Epithelial cell of proximal tubule (primary cell): ENCODE data around the gene TSPAN18. TPM values are rescaled to one million over a fixed set of nuclear protein-coding genes. Genes with fewer than 3 reads are reported as not detected.
A peak's percentile ranks its signal among the peaks of the same experiment; 100 is the strongest.

Source experiments
- DNase-seq: peaks from one replicate; pipeline ENCODE4 v3.0.0-alpha.2; 2011; ENCODE audit warnings: low read depth
- H3K4me3 ChIP-seq: 2 replicates; pipeline ENCODE4 v1.5.1; 2011; ENCODE audit warnings: low read depth, mild to moderate bottlenecking, low read length
- CTCF ChIP-seq: conservative IDR thresholded peaks from 2 replicates; pipeline ENCODE4 v1.5.1; 2012; ENCODE audit warnings: low read depth, mild to moderate bottlenecking, low read length
- total RNA-seq: library from RNA; depleted of rRNA; stranded (reverse); fragments of >200 nt; gene quantifications from 2 replicates; pipeline ENCODE4 v1.2.3, GENCODE V29; 2015

TSPAN18 gene
- total RNA-seq, result 1.6 TPM in 1 of 2 replicates, not detected in the other

- H3K4me3 ChIP-seq, result peak within 1 kb of the TSS; percentile 81
- TF ChIP-seq CTCF, result no peak
- no peak for DNase-seq
Measured at GRCh38 chr11:44726283-44727113, at the start of gene TSPAN18. TSPAN18 (plus strand) TSS chr11:44726962; CDS start chr11:44906417, 179,455 bp downstream.

- no peak overlapping the region for H3K4me3 ChIP-seq
- no peak for TF ChIP-seq CTCF
- DNase-seq, result no peak
Measured at GRCh38 chr11:44680982-44681597, 45.7 kb upstream of the TSPAN18 start.

- H3K4me3 ChIP-seq, result no peak overlapping the region
- peak; percentile 44 for DNase-seq
- TF ChIP-seq CTCF, result no peak
Measured at GRCh38 chr11:44681698-44682097, 45.1 kb upstream of the TSPAN18 start.

GRCh38 chr11:44684859-44685281 lies 41.9 kb upstream of the TSPAN18 start:
- no peak overlapping the region for H3K4me3 ChIP-seq
- DNase-seq, result no peak
- TF ChIP-seq CTCF, result no peak

- DNase-seq, result no peak
- no peak overlapping the region for H3K4me3 ChIP-seq
- TF ChIP-seq CTCF, result no peak
Measured at GRCh38 chr11:44687388-44687787, 39.4 kb upstream of the TSPAN18 start.

GRCh38 chr11:44689265-44689664 lies 37.5 kb upstream of the TSPAN18 start:
- H3K4me3 ChIP-seq, result no peak overlapping the region

More at GRCh38 chr11:44689265-44689664, 37.5 kb upstream of the TSPAN18 start:
- TF ChIP-seq CTCF, result no peak
- no peak for DNase-seq
